ENCODE data around the gene AGPAT4.

Gene AGPAT4

DNA sequence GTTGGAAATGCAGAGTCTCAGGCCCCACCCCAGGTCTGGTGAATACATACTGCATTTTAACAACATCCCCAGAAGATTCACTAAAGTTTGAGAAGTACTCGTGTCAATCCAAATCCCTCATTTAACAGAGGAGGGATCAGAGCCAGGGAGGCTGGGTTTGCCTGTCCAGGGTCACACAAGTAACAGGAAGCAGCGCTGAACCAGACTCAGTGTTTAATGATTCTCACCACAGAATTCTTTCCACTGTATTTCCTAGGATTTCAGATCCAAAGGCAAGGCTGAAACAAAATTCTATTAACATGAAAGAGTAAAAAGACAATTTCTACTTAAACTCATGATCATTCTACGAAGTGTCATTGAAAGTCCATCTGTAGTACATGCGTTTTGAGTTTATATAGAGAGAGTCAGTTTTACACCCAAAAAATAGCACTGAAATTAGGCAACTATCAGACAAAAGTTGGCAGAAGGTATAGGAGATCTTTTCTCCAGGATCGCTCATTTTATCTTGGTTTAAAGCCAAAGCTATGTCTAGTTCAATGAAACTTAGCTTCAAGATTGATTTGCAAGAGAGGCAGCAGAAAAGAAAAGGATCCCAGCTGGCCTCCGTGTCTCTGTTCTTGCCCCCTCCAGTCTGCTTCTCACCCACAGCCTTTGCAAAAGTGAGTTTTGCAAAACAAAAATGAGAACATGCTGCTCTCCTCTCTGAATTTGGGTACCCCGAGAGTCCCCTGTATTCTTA lies 6.0 kb upstream of the AGPAT4 start:
- no peak for DNase-seq

DNA sequence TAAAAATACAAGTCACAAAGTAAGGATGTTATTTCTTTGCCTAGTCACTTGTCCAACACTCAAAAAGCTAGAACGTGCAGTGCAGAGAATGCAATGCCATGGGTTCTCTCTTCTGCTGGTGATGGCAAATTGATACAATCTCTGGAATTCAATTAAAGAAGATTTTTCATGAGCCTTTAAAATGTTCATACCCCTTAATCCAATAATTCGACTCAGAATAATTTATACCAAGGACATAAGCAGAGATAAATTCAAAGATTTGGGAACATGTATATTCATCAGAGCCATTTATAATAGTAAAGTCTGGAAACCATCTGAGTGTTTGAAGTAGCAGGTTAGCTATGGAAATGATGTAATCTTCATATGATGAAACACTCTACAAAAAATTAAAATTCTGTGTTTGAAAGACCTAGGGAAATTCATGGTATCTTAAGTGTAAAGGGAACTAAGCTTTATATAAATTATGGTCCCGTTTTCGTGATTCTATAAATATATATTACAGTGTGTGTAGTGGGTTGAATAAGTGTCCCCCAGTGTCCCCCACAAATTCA lies 2.8 kb upstream of the AGPAT4 start:
- no peak for DNase-seq

DNA sequence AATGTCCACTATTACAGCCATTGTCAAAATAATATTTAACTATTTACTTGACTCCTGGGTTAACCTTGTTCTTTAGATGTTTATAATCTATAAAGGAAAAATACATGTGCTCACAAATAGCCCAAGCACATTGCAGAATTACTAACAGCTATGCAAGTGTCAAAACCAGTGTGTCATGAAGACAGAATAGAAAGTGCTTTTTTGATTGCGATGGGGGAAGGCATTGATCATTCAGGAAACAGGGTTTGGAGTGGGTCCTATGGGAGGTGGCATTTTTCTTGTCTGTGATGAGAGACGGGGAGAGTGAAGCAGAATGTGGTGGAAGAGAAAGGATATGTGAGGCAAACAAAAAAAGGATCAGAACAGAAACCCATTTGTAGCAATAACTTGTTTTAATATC lies 1.0 kb upstream of the AGPAT4 start:
- DNase-seq, result no peak

GRCh38 chr6:161274488-161274858 lies 612 bp upstream of the AGPAT4 start:
- DNase-seq, result no peak

DNA sequence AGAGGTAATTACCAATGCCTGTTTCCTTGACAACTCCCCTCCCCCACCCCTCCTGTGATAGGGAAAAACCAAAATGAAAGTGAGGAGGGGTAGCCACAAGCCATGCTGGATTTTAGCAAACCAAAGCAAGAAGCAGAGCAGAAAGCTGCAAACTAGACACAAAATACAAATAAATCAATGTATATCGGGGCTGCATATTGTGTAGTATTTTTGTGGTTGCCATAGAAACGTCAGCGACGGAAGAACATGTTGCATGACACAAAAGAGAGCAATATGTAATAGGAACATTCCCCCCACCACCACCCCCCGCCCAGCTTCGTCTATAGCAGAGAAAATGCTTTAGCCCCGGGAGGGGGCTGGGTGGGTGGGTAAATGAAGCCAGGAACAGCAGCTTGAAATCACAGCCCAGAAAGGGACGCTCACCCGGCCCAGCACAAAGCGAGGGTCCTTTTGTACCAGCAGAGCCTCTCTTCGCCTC lies 548 bp downstream of the AGPAT4 start:
- no peak for DNase-seq

- no peak for DNase-seq
Observed at GRCh38 chr6:161272635-161273273, 1.1 kb downstream of the AGPAT4 start.

- no peak for DNase-seq
Observed at GRCh38 chr6:161271343-161272030, 2.4 kb downstream of the AGPAT4 start.

DNA sequence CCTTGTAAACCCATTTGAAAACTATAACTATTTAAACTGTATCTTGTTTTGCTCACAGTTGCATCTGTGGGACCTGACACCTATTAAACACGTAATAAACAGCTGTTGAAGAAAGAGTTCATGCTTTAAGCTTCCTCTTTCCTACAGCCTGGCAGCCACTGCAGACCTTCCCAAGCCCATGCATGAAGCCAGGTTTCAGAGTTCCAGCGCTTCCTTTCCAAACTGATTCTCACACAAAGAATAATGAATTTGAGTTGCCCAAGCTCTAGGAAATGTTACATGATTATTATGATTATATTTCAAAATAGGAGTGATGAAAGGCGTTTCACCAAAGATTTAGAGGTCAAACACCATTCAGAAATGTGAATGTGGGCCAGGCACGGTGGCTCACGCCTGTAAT lies 3.7 kb downstream of the AGPAT4 start:
- no peak for DNase-seq

DNA sequence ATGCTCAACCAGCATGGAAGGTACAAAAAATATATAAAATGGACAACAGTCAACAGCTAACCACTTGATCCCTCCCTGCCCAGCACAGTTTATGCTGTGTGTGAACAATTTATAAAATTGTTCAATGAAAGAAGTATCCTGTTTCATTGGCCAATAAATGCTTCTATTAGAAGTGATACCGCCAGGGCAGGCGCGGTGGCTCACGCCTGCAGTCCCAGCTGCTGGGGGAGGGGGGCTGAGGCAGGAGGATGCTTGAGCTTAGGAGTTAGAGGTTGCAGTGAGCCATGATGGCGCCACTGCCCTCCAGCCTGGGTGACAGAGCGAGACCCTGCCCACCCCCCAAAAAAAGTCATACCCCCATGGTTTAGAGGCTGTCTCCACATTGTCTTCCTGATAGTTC lies 4.6 kb downstream of the AGPAT4 start:
- DNase-seq, result no peak

DNA sequence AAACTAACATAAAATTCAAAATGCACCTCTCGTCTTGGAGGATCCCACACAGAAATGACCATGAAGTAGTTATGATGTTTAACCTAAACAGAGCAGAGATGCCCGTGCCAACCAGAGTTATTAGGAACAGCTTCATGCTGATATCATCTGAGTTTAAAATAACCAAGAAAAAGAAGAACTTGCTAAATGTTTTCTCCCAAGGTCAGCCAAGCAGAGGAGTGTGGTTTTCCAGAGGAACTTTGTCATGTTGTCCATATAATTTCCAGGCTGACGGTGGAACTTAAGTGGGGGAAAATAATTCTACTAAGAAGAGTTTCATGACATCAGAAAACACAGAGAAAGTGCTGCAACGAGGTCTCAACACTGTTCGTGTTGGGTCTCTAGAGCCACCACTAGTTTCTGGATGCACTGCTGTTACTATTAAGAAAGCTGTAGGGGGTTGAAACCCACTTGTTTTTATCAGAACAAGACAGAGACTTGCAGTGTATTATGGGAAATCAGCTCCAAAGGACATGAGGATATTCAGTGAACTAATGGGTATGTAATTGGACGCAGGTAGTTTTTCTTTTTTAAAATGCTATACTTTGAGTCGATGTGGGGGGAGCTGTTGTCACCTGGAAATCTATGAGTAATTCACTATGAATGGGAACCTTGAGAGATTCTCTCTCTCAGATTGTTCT lies 5.2 kb downstream of the AGPAT4 start:
- DNase-seq, result no peak

DNA sequence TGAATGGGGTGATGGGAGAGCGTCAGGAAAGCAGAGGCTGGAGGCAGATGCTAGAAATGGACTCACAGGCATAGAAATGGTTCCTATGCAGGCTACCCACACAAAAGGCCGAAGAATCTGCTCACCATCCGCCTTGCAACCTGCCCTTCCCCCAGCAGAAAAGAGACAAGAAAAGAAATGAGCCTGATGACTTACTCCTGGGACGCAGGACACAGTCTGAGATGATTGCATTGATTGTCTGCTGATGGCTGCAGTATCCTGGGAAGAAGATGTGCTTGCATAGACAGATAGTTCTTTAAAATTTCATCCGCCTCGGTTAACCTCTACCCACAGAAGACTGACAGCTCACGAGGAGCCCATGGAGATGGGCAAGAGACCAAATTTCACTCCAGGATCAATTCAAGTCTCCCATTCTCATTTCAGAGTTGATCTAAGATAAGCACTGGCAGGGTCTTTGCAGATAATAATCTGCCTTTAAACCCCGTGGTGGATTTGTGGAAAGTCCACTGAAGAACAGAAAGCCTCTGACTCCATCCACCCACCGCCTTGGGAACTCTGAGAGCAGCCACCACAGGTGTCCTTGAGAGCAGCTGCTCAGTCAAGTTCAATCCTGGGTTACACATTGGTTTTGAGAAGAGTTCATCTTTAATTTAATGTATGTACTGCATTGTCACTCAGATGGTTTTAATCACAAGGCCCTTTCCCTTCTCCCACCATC lies 7.2 kb downstream of the AGPAT4 start:
- DNase-seq, result no peak

DNA sequence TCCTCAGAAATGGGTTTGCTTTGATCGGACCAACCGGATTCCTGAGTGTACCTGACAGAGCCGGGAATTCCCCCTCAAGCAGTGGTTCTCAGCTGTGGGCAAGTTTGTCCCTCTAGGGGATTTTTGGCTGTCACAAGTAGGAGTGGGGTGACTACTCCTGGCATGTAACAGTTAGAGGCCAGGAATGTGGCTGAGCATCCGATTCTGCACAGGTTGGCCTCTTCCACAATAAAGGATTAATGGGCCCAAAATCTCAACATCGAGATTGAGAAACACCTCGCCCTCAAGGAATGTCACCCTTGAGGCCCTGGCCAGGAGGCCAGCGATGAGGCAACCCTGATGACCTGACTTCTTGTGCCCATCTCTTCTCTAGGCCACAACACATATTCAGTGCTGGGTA lies 7.9 kb downstream of the AGPAT4 start:
- no peak for DNase-seq

DNA sequence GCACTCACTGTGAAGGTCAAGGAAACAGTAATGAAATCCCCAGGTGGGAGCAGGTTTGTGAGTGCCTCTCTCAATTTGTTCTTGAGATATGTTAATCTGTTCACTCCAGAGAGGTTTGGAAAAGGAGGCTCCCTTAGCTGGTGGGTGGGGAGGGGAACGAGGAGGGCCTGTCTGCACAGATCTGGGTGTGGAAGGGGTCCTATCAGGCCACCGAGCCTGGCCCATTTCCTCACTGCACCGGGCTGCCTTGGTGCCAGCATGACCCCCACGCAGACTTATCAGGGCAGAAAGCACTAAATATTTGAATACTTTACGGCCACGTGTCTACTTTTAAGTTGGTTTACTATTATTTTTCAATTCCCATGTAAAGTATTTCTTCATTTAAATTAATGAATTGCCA lies 8.3 kb downstream of the AGPAT4 start:
- no peak for DNase-seq

DNA sequence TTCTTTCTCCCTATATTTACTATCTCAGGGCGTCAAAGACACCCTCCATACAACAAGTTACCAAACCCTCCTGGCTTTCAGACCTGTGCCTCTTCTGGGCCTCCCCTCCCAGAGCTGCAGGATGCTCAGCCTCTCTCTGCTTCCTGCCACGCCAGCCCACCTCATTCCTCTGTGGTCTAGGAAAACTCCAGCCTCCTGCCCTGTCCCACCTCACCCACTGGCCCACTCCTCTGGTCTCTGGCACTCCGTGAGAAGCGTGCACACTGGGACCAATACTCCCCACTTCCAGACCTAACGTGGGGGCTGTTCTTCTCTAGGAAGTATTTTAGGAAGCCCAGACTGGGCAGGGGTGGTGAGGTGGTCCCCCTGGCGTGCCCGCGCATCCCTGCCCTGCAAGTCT lies 9.7 kb downstream of the AGPAT4 start:
- DNase-seq, result no peak

DNA sequence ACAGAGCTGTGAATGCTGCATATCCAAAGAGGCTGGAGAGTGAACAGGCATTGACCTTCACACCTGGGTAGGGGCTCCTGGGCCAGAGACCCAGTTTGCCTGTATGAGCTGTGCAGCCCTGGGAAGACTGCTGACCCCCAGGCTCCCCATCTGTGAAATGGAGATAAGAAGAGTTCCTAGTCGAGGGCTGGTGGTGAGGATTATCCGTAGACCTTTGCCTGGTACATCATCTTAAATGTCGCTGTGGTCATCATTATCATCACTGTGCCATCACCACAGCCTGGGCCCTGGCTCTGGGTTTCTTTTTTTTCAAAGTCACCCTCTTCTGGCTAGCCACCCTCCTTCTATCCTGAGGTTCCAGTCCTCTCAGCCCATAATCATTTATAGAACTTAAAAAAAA lies 12.0 kb downstream of the AGPAT4 start:
- DNase-seq, result no peak

DNA sequence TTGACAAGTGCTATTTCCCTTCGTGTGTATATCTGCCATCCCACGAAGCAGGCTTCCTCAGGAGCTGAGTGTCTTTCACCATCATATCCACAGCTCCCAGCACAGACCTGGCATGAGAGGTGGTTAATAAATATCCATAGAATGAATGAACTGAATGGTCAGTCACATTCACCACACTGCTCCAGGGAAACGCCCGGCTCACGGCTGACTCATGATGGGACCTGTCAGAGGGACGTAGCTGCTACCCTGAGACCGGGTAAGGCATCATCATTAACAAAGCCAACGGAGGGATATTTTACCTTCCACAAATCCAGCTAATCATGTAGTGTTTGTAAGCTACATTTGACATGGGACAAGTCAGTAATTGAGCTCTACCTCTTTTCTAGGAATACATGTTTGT lies 12.5 kb downstream of the AGPAT4 start:
- DNase-seq, result no peak

GRCh38 chr6:161259302-161259701 lies 14.6 kb downstream of the AGPAT4 start:
- DNase-seq, result no peak

DNA sequence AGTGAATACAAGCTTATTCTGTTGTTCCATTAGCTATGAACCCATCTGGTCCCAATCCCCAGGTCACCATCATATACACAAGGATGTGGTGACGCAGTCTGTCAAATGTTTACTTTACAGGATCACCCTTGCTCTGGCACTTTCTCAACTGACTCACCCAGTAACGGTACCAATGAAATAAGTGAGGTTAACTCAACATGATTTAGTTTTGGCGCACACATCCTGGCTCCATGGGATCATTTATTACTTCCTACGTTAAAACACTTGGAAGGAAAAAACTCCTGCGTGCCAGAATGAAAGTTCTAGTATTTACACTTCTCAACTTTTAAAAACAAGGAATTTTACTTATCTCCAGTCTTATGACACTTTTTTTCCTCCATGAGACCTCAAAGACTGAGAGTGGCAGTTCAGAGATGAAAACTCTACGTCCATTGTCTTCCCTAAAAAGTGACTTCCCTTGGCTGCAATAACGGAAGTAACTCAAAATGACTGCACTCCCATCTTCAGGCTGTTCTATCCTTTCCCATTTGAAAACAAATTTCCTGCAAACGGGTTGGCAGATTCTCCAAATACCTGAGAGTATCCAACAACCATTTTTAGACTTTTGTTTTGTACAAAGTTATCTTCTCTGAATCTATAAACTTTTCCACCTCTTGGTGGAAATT lies 15.9 kb downstream of the AGPAT4 start:
- no peak for DNase-seq

- no peak for DNase-seq
Observed at GRCh38 chr6:161256407-161256806, 17.5 kb downstream of the AGPAT4 start.

DNA sequence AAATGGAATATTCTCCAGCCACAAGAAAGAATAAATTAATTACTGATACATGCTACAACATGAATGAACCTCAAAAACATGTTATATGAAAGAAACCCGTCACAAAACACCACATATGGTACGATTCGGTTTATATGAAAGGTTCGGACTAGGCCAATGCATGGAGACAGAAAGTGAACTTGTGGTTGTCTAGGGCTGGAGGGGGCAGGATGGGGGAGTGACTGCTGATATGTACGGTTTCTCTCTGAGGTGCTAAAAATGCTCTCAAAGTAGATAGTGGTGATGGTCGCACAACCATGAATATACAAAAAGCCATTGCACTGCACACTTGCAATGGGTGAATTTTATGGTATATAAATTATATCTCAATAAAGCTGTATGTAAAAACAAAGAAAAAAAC lies 18.3 kb downstream of the AGPAT4 start:
- no peak for DNase-seq

- no peak for DNase-seq
Observed at GRCh38 chr6:161254464-161255253, 19.2 kb downstream of the AGPAT4 start.
